Measurements from ENCODE around the gene DRC3.

Gene DRC3

DNA sequence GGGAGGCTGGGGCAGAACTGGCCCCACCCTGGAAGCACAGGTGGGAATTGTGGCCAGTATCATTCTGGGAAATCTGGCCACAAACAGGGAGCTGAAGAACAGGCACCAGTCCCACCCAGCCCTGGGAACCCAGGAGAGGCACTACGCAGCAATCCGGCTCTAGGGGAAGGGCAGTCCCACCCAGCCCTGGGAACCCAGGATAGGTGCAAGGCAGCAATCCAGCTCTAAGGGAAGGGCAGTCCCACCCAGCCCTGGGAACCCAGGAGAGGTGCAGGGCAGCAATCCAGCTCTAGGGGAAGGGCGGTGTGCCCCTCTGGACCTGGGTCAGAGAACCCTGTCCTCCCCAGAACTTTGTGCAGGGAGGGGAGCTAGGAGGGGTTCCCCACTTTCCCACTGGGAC, 7.1 kb downstream of the DRC3 start:
- H3K4me3 ChIP-seq (ENCODE audit: low read length in 2 of 2), result no peak overlapping the region
- H3K9ac ChIP-seq (ENCODE audit: low read depth in 1 of 2, low read length in 2 of 2), result no peak overlapping the region
- no peaks in the 10 kb centered on the region for H3K9me3 ChIP-seq (ENCODE audit: control insufficient read depth in 2 of 2, low read length in 2 of 2)
- H3K36me3 ChIP-seq (ENCODE audit: control insufficient read depth in 2 of 2, insufficient read depth in 2 of 2, low read length in 2 of 2), result no peaks in the 10 kb centered on the region
- no peak overlapping the region for H3K27ac ChIP-seq (ENCODE audit: low read depth in 2 of 2, low read length in 2 of 2)
- no peaks in the 10 kb centered on the region for H3K4me1 ChIP-seq (ENCODE audit: control insufficient read depth in 2 of 2, insufficient read depth in 2 of 2, low read length in 2 of 2)
- H3K27me3 ChIP-seq (ENCODE audit: control insufficient read depth in 2 of 2, insufficient read depth in 2 of 2, low read length in 2 of 2), result no peaks in the 10 kb centered on the region

DNA sequence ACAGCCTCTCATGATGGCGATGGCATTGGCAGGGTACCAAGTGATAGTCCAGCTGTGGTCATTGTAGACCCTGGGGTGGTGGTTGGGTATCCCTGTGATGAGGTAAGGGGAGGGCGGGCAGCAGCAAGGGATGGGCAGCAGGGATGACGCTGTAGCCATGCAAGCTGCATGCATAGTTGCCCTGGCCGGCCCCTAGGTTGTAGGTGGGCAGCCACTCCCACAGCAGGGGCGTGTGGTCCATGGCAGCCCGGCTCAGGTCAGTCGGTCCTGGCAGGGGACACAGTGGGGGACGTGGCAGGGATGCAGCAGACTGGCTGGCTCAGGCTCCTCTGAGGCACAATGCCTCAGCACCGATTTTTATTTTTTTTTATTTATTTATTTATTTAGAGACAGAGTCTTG, 8.7 kb downstream of the DRC3 start:
- H3K36me3 ChIP-seq (ENCODE audit: control insufficient read depth in 2 of 2, insufficient read depth in 2 of 2, low read length in 2 of 2), result no peaks in the 10 kb centered on the region
- H3K27ac ChIP-seq (ENCODE audit: low read depth in 2 of 2, low read length in 2 of 2), result no peak overlapping the region
- H3K27me3 ChIP-seq (ENCODE audit: control insufficient read depth in 2 of 2, insufficient read depth in 2 of 2, low read length in 2 of 2), result no peaks in the 10 kb centered on the region
- no peaks in the 10 kb centered on the region for H3K4me1 ChIP-seq (ENCODE audit: control insufficient read depth in 2 of 2, insufficient read depth in 2 of 2, low read length in 2 of 2)
- H3K9ac ChIP-seq (ENCODE audit: low read depth in 1 of 2, low read length in 2 of 2), result no peak overlapping the region
- H3K4me3 ChIP-seq (ENCODE audit: low read length in 2 of 2), result no peak overlapping the region
- H3K9me3 ChIP-seq (ENCODE audit: control insufficient read depth in 2 of 2, low read length in 2 of 2), result no peaks in the 10 kb centered on the region

DNA sequence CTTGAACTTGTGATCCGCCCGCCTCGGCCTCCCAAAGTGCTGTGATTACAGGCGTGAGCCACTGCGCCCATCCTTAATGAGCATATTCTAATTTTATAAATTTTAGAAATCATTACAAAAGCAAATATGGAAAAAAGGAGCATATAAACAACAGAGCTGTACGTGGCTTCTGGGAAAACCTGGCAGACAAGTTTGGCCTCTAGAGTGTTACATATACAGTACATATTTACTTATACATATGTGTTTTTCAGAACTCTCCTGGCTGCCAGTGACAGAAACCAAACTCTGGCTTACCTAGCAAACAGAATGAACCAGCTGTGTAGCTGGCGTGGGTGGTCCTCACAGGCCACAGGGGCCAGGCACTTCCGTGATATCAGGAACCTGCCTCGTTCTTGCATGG, 10.1 kb downstream of the DRC3 start:
- Histone ChIP-seq H3K36me3 (ENCODE audit: control insufficient read depth in 2 of 2, insufficient read depth in 2 of 2, low read length in 2 of 2) (no peaks in the 10 kb centered on the region), H3K4me1 (ENCODE audit: control insufficient read depth in 2 of 2, insufficient read depth in 2 of 2, low read length in 2 of 2) (no peaks in the 10 kb centered on the region), H3K9me3 (ENCODE audit: control insufficient read depth in 2 of 2, low read length in 2 of 2) (no peaks in the 10 kb centered on the region), H3K4me3 (ENCODE audit: low read length in 2 of 2) (no peak overlapping the region), H3K27ac (ENCODE audit: low read depth in 2 of 2, low read length in 2 of 2) (no peak overlapping the region), H3K9ac (ENCODE audit: low read depth in 1 of 2, low read length in 2 of 2) (no peak overlapping the region), H3K27me3 (ENCODE audit: control insufficient read depth in 2 of 2, insufficient read depth in 2 of 2, low read length in 2 of 2) (no peaks in the 10 kb centered on the region)

- no peaks in the 10 kb centered on the region for H3K4me1 ChIP-seq (ENCODE audit: control insufficient read depth in 2 of 2, insufficient read depth in 2 of 2, low read length in 2 of 2)
- H3K36me3 ChIP-seq (ENCODE audit: control insufficient read depth in 2 of 2, insufficient read depth in 2 of 2, low read length in 2 of 2), result no peaks in the 10 kb centered on the region
- H3K9me3 ChIP-seq (ENCODE audit: control insufficient read depth in 2 of 2, low read length in 2 of 2), result no peaks in the 10 kb centered on the region
- H3K27ac ChIP-seq (ENCODE audit: low read depth in 2 of 2, low read length in 2 of 2), result no peak overlapping the region
- no peak overlapping the region for H3K9ac ChIP-seq (ENCODE audit: low read depth in 1 of 2, low read length in 2 of 2)
- no peak overlapping the region for H3K4me3 ChIP-seq (ENCODE audit: low read length in 2 of 2)
- H3K27me3 ChIP-seq (ENCODE audit: control insufficient read depth in 2 of 2, insufficient read depth in 2 of 2, low read length in 2 of 2), result no peaks in the 10 kb centered on the region
Observed at GRCh38 chr17:17983376-17983775, 10.7 kb downstream of the DRC3 start.

DNA sequence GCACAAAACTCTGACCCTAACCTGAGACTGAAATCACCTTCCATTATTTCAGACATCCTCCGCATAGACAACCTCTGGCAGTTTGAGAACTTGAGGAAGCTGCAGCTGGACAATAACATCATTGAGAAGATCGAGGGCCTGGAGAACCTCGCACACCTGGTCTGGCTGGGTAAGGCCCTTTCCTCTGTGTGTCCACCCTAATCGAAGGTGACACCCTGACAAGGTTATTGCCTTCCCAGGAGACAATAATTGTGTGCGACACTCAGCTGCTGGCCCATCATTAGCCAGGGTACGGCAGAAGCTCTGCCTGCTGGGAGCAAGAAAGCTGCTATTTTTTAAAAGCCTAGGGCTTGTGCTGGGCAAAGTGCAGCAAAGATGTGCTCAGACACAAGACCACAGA, 11.1 kb downstream of the DRC3 start:
- no peak overlapping the region for H3K4me3 ChIP-seq (ENCODE audit: low read length in 2 of 2)
- H3K27ac ChIP-seq (ENCODE audit: low read depth in 2 of 2, low read length in 2 of 2), result no peak overlapping the region
- H3K36me3 ChIP-seq (ENCODE audit: control insufficient read depth in 2 of 2, insufficient read depth in 2 of 2, low read length in 2 of 2), result no peaks in the 10 kb centered on the region
- H3K4me1 ChIP-seq (ENCODE audit: control insufficient read depth in 2 of 2, insufficient read depth in 2 of 2, low read length in 2 of 2), result no peaks in the 10 kb centered on the region
- no peaks in the 10 kb centered on the region for H3K9me3 ChIP-seq (ENCODE audit: control insufficient read depth in 2 of 2, low read length in 2 of 2)
- H3K27me3 ChIP-seq (ENCODE audit: control insufficient read depth in 2 of 2, insufficient read depth in 2 of 2, low read length in 2 of 2), result no peaks in the 10 kb centered on the region
- no peak overlapping the region for H3K9ac ChIP-seq (ENCODE audit: low read depth in 1 of 2, low read length in 2 of 2)

GRCh38 chr17:17985153-17985552, 12.5 kb downstream of the DRC3 start:
- Histone ChIP-seq H3K4me3 (ENCODE audit: low read length in 2 of 2) (no peak overlapping the region), H3K9ac (ENCODE audit: low read depth in 1 of 2, low read length in 2 of 2) (no peak overlapping the region), H3K4me1 (ENCODE audit: control insufficient read depth in 2 of 2, insufficient read depth in 2 of 2, low read length in 2 of 2) (no peaks in the 10 kb centered on the region), H3K27ac (ENCODE audit: low read depth in 2 of 2, low read length in 2 of 2) (no peak overlapping the region), H3K9me3 (ENCODE audit: control insufficient read depth in 2 of 2, low read length in 2 of 2) (no peaks in the 10 kb centered on the region), H3K36me3 (ENCODE audit: control insufficient read depth in 2 of 2, insufficient read depth in 2 of 2, low read length in 2 of 2) (no peaks in the 10 kb centered on the region), H3K27me3 (ENCODE audit: control insufficient read depth in 2 of 2, insufficient read depth in 2 of 2, low read length in 2 of 2) (no peaks in the 10 kb centered on the region)

DNA sequence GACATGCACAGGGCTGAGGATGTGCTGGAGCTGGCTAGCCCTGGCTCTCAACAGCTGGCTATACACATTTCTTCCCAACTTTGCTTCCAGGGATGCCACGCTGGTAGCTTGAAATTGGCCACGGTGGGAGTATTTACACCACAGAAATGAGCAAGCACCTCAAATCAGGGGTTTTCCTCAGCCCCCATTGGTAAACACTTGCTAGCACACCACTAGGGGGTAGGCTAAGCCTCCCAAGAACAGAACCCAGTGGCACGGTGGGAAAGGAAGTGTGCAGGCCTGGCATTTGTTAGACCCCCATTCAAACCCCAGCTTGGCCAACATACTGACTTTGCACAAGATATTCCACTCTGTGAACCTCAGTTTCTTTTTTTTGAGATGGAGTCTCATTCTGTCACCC, 12.9 kb downstream of the DRC3 start:
- no peak overlapping the region for H3K9ac ChIP-seq (ENCODE audit: low read depth in 1 of 2, low read length in 2 of 2)
- H3K4me1 ChIP-seq (ENCODE audit: control insufficient read depth in 2 of 2, insufficient read depth in 2 of 2, low read length in 2 of 2), result no peaks in the 10 kb centered on the region
- no peak overlapping the region for H3K27ac ChIP-seq (ENCODE audit: low read depth in 2 of 2, low read length in 2 of 2)
- no peaks in the 10 kb centered on the region for H3K36me3 ChIP-seq (ENCODE audit: control insufficient read depth in 2 of 2, insufficient read depth in 2 of 2, low read length in 2 of 2)
- no peaks in the 10 kb centered on the region for H3K9me3 ChIP-seq (ENCODE audit: control insufficient read depth in 2 of 2, low read length in 2 of 2)
- no peak overlapping the region for H3K4me3 ChIP-seq (ENCODE audit: low read length in 2 of 2)
- H3K27me3 ChIP-seq (ENCODE audit: control insufficient read depth in 2 of 2, insufficient read depth in 2 of 2, low read length in 2 of 2), result no peaks in the 10 kb centered on the region

DNA sequence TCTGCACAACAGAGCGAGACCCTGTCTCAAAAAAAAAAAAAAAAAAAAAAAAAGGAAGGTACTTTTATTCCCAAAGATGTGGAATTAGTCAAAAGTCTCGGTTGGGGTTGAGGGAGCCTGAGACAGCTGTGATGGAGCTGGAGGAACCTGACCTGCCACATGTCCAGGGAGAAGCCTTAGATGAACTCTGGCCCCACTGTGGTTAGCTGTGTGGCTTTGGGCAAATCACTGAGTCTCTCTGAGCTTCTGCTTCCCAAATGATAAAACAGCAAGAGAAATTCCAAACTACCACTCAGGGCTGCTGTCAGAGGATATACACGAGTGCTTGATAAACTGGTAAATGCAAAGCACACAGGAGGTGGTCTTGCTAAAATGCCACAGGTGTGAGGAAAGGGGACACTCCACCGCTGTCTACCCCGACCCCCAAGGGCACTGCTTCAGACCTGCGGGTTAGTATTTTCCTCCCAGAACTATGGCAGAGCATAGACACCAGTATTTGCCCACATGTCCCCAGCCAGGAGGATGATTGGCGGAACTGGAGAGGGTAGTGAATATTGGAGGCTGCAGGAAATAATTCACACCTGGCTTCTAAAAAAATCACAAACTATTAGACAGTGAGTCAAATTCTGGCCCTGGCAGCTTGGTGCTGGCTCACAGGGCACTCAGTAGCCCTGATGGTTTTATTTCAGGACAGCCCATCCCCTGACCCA, 14.7 kb downstream of the DRC3 start:
- no peaks in the 10 kb centered on the region for H3K27me3 ChIP-seq (ENCODE audit: control insufficient read depth in 2 of 2, insufficient read depth in 2 of 2, low read length in 2 of 2)
- no peak overlapping the region for H3K4me3 ChIP-seq (ENCODE audit: low read length in 2 of 2)
- H3K36me3 ChIP-seq (ENCODE audit: control insufficient read depth in 2 of 2, insufficient read depth in 2 of 2, low read length in 2 of 2), result no peaks in the 10 kb centered on the region
- H3K4me1 ChIP-seq (ENCODE audit: control insufficient read depth in 2 of 2, insufficient read depth in 2 of 2, low read length in 2 of 2), result no peaks in the 10 kb centered on the region
- H3K9me3 ChIP-seq (ENCODE audit: control insufficient read depth in 2 of 2, low read length in 2 of 2), result no peaks in the 10 kb centered on the region
- H3K9ac ChIP-seq (ENCODE audit: low read depth in 1 of 2, low read length in 2 of 2), result no peak overlapping the region
- H3K27ac ChIP-seq (ENCODE audit: low read depth in 2 of 2, low read length in 2 of 2), result no peak overlapping the region

GRCh38 chr17:17987901-17988300, 15.2 kb downstream of the DRC3 start:
- no peaks in the 10 kb centered on the region for H3K36me3 ChIP-seq (ENCODE audit: control insufficient read depth in 2 of 2, insufficient read depth in 2 of 2, low read length in 2 of 2)
- H3K4me1 ChIP-seq (ENCODE audit: control insufficient read depth in 2 of 2, insufficient read depth in 2 of 2, low read length in 2 of 2), result no peaks in the 10 kb centered on the region
- H3K9me3 ChIP-seq (ENCODE audit: control insufficient read depth in 2 of 2, low read length in 2 of 2), result no peaks in the 10 kb centered on the region
- H3K27me3 ChIP-seq (ENCODE audit: control insufficient read depth in 2 of 2, insufficient read depth in 2 of 2, low read length in 2 of 2), result no peaks in the 10 kb centered on the region
- no peak overlapping the region for H3K27ac ChIP-seq (ENCODE audit: low read depth in 2 of 2, low read length in 2 of 2)
- H3K4me3 ChIP-seq (ENCODE audit: low read length in 2 of 2), result no peak overlapping the region
- no peak overlapping the region for H3K9ac ChIP-seq (ENCODE audit: low read depth in 1 of 2, low read length in 2 of 2)

- Histone ChIP-seq H3K4me1 (ENCODE audit: control insufficient read depth in 2 of 2, insufficient read depth in 2 of 2, low read length in 2 of 2) (no peaks in the 10 kb centered on the region), H3K4me3 (ENCODE audit: low read length in 2 of 2) (no peak overlapping the region), H3K27me3 (ENCODE audit: control insufficient read depth in 2 of 2, insufficient read depth in 2 of 2, low read length in 2 of 2) (no peaks in the 10 kb centered on the region), H3K27ac (ENCODE audit: low read depth in 2 of 2, low read length in 2 of 2) (no peak overlapping the region), H3K9ac (ENCODE audit: low read depth in 1 of 2, low read length in 2 of 2) (no peak overlapping the region), H3K9me3 (ENCODE audit: control insufficient read depth in 2 of 2, low read length in 2 of 2) (no peaks in the 10 kb centered on the region), H3K36me3 (ENCODE audit: control insufficient read depth in 2 of 2, insufficient read depth in 2 of 2, low read length in 2 of 2) (no peaks in the 10 kb centered on the region)
Observed at GRCh38 chr17:17988427-17988945, 15.8 kb downstream of the DRC3 start.
